Right cardiac atrium (tissue), 5 donors: Measurements from ENCODE around the gene CEP78. TPM values are rescaled to one million over a fixed set of nuclear protein-coding genes. Genes with fewer than 3 reads are reported as not detected.

ENCODE experiments used
- ATAC-seq, 2 donors: fragments of 200-7000 bp; cut with Tn5 transposase; one replicate each; pipeline versions ENCODE4 v1.8.0 to v1.9.1; 2020; ENCODE audit warnings: moderate library complexity in 2 of 2, mild to moderate bottlenecking in 1 of 2
- DNase-seq, 3 donors: peaks; one replicate each; pipeline ENCODE4 v3.0.0-alpha.2; 2020
- H3K27ac ChIP-seq: one replicate; pipeline ENCODE4 v1.5.1; 2013; ENCODE audit warnings: mild to moderate bottlenecking, low read length, control low read depth, moderate library complexity
- H3K27me3 ChIP-seq: one replicate; pipeline ENCODE4 v1.6.1; 2013; ENCODE audit not compliant: control insufficient read depth, insufficient read depth
- H3K4me1 ChIP-seq: one replicate; pipeline ENCODE4 v1.6.1; 2013; ENCODE audit warnings: low read length; ENCODE audit not compliant: control insufficient read depth, insufficient read depth
- H3K4me3 ChIP-seq: one replicate; pipeline ENCODE4 v1.5.1; 2013; ENCODE audit warnings: low read length, control low read depth
- H3K9me3 ChIP-seq: one replicate; pipeline ENCODE4 v1.6.1; 2013; ENCODE audit warnings: low read length; ENCODE audit not compliant: control insufficient read depth
- WGBS: extraction: QIAGEN DNeasy Blood & Tissue Kit; methylation state at CpG from one replicate; pipeline ENCODE4 v1.1.7; 2013; 5-methylcytosine and 5-hydroxymethylcytosine counted together
- intact Hi-C, 4 donors: fragments of 100-400 bp; cut with DNase I; formaldehyde crosslinking; loops; one replicate each; pipeline versions ENCODE4 v1.11.0 to v1.14.0; 2022 to 2023
- polyA plus RNA-seq: library from polyadenylated mRNA; stranded (reverse); fragments of 200-250 nt; gene quantifications from one replicate; pipeline ENCODE4 v1.2.3, GENCODE V29; 2013
- total RNA-seq, 4 donors: library from RNA; stranded (reverse); fragmentation: NEBNext Ultra II Directional; extraction: Animal tissue kit (Norgen Biotek cat#: 25700); gene quantifications; one replicate each; pipeline ENCODE4 v1.2.1, GENCODE V29; 2021
- donor health status: healthy with polysubstance abuse.
- donor health status: DM: no; HTN: yes; CAD: no.
- donor health status: DM: no; HTN: no; CAD: no.
- donor health status: DM: no; HTN: yes; CAD: no; lungs with severe emphysema.
- donor health status: DM: yes; HTN: yes; CAD: no.

CEP78 gene
- total and polyA plus RNA-seq, 5 donors, result 2.9 to 6.9 (median 4.5) TPM

GRCh38 chr9:78235256-78235761, 566 bp upstream of the CEP78 start:
- no peak overlapping the region for H3K27ac ChIP-seq
- ATAC-seq (peak in 1 of 2 donors; percentile 9), DNase-seq (no peak)
- WGBS, result 2% methylated on average over 17 of the region's 17 CpGs
- no peaks in the 10 kb centered on the region for H3K4me1 ChIP-seq
- H3K4me3 ChIP-seq, result peak overlapping the region; percentile 85
- no peaks in the 10 kb centered on the region for H3K27me3 ChIP-seq
- H3K9me3 ChIP-seq, result no peaks in the 10 kb centered on the region
- intact Hi-C loops, result no loop called here

- peak overlapping the region; percentile 85 for H3K4me3 ChIP-seq
- no peaks in the 10 kb centered on the region for H3K9me3 ChIP-seq
- peak; percentile 5 to 32 for ATAC-seq
- 9% methylated on average over 12 of the region's 12 CpGs for WGBS
- intact Hi-C loops, result no loop called here
- no peaks in the 10 kb centered on the region for H3K4me1 ChIP-seq
- H3K27me3 ChIP-seq, result no peaks in the 10 kb centered on the region
- no peak for DNase-seq
- peak overlapping the region; percentile 35 for H3K27ac ChIP-seq
Observed at GRCh38 chr9:78236551-78236910, 656 bp downstream of the CEP78 start.

GRCh38 chr9:78238046-78239038, 2.5 kb downstream of the CEP78 start:
- intact Hi-C loops, result no loop called here
- no peak overlapping the region for H3K27ac ChIP-seq
- H3K4me3 ChIP-seq, result no peak overlapping the region
- no peaks in the 10 kb centered on the region for H3K27me3 ChIP-seq
- 82% methylated on average over 13 of the region's 13 CpGs for WGBS
- ATAC-seq, result no peak
- no peaks in the 10 kb centered on the region for H3K9me3 ChIP-seq
- no peak for DNase-seq
- no peaks in the 10 kb centered on the region for H3K4me1 ChIP-seq

- intact Hi-C loops, result no loop called here
- Histone ChIP-seq H3K4me1 (no peaks in the 10 kb centered on the region), H3K9me3 (no peaks in the 10 kb centered on the region), H3K27ac (no peak overlapping the region), H3K27me3 (no peaks in the 10 kb centered on the region), H3K4me3 (no peak overlapping the region)
- 71% methylated on average over 5 of the region's 5 CpGs for WGBS
- DNase-seq, result no peak
- ATAC-seq, result no peak
Observed at GRCh38 chr9:78239506-78239905, 3.6 kb downstream of the CEP78 start.

GRCh38 chr9:78242041-78242440, 6.2 kb downstream of the CEP78 start:
- H3K4me3 ChIP-seq, result no peak overlapping the region
- DNase-seq (no peak), ATAC-seq (no peak)
- intact Hi-C loops, result no loop called here
- H3K4me1 ChIP-seq, result no peaks in the 10 kb centered on the region
- no peaks in the 10 kb centered on the region for H3K27me3 ChIP-seq
- no peak overlapping the region for H3K27ac ChIP-seq
- 90% methylated on average over 4 of the region's 4 CpGs for WGBS
- H3K9me3 ChIP-seq, result no peaks in the 10 kb centered on the region

- WGBS, result 94% methylated on average over 1 of the region's 1 CpG
- no peaks in the 10 kb centered on the region for H3K4me1 ChIP-seq
- no peak overlapping the region for H3K27ac ChIP-seq
- intact Hi-C loops, result no loop called here
- H3K4me3 ChIP-seq, result no peak overlapping the region
- no peak for ATAC-seq
- no peak for DNase-seq
- H3K27me3 ChIP-seq, result no peaks in the 10 kb centered on the region
- no peaks in the 10 kb centered on the region for H3K9me3 ChIP-seq
Observed at GRCh38 chr9:78243130-78243529, 7.3 kb downstream of the CEP78 start.

- no peak overlapping the region for H3K27ac ChIP-seq
- ATAC-seq (no peak), DNase-seq (no peak)
- H3K4me1 ChIP-seq, result no peaks in the 10 kb centered on the region
- intact Hi-C loops, result no loop called here
- H3K9me3 ChIP-seq, result no peaks in the 10 kb centered on the region
- H3K27me3 ChIP-seq, result no peaks in the 10 kb centered on the region
- no peak overlapping the region for H3K4me3 ChIP-seq
- 86% methylated on average over 1 of the region's 1 CpG for WGBS
Observed at GRCh38 chr9:78245401-78245800, 9.5 kb downstream of the CEP78 start.

- H3K4me1 ChIP-seq, result no peaks in the 10 kb centered on the region
- H3K4me3 ChIP-seq, result no peak overlapping the region
- no peak overlapping the region for H3K27ac ChIP-seq
- 80% methylated on average over 1 of the region's 1 CpG for WGBS
- no peaks in the 10 kb centered on the region for H3K9me3 ChIP-seq
- no peaks in the 10 kb centered on the region for H3K27me3 ChIP-seq
- intact Hi-C loops, result no loop called here
- no peak for ATAC-seq
- no peak for DNase-seq
Observed at GRCh38 chr9:78248635-78249034, 12.8 kb downstream of the CEP78 start.

GRCh38 chr9:78249542-78249941, 13.7 kb downstream of the CEP78 start:
- intact Hi-C loops, result no loop called here
- H3K4me1 ChIP-seq, result no peaks in the 10 kb centered on the region
- DNase-seq (no peak), ATAC-seq (no peak)
- H3K27me3 ChIP-seq, result no peaks in the 10 kb centered on the region
- H3K4me3 ChIP-seq, result no peak overlapping the region
- no peaks in the 10 kb centered on the region for H3K9me3 ChIP-seq
- H3K27ac ChIP-seq, result no peak overlapping the region

GRCh38 chr9:78252616-78253015, 16.7 kb downstream of the CEP78 start:
- WGBS, result 99% methylated on average over 1 of the region's 1 CpG
- intact Hi-C loops, result no loop called here
- ATAC-seq, result no peak
- DNase-seq, result no peak
- H3K27ac ChIP-seq, result no peak overlapping the region
- no peaks in the 10 kb centered on the region for H3K4me1 ChIP-seq
- H3K27me3 ChIP-seq, result no peaks in the 10 kb centered on the region
- H3K4me3 ChIP-seq, result no peak overlapping the region
- no peaks in the 10 kb centered on the region for H3K9me3 ChIP-seq

- no peaks in the 10 kb centered on the region for H3K9me3 ChIP-seq
Observed at GRCh38 chr9:78253285-78253684, 17.4 kb downstream of the CEP78 start.

More at GRCh38 chr9:78253285-78253684, 17.4 kb downstream of the CEP78 start:
- Histone ChIP-seq H3K27me3 (no peaks in the 10 kb centered on the region), H3K4me3 (no peak overlapping the region), H3K27ac (no peak overlapping the region), H3K4me1 (no peaks in the 10 kb centered on the region)
- intact Hi-C loops, result no loop called here
- DNase-seq (no peak), ATAC-seq (no peak)
- WGBS, result 78% methylated on average over 4 of the region's 4 CpGs
